Mesenchymal stem cell (in vitro differentiated cells and primary cell): Measurements from ENCODE around the gene SMAD6.
A peak's percentile ranks its signal among the peaks of the same experiment; 100 is the strongest.

Source experiments
- DNase-seq: peaks from one replicate; pipeline ENCODE4 v3.0.0-alpha.2; 2013
- H2AFZ ChIP-seq: one replicate; pipeline ENCODE4 v1.6.1; 2013; ENCODE audit warnings: low read depth, mild to moderate bottlenecking, control low read depth, inconsistent platforms, low read length, moderate library complexity
- H2AK5ac ChIP-seq: 2 replicates; pipeline ENCODE4 v1.6.1; 2013; ENCODE audit warnings: low read length, moderate library complexity, mild to moderate bottlenecking, inconsistent platforms; ENCODE audit not compliant: severe bottlenecking
- H2BK120ac ChIP-seq: one replicate; pipeline ENCODE4 v1.6.1; 2013; ENCODE audit warnings: low read depth, mild to moderate bottlenecking, inconsistent platforms, low read length, moderate library complexity
- H2BK12ac ChIP-seq, 2 experiments: one replicate each; pipeline ENCODE4 v1.6.1; 2013; ENCODE audit warnings: inconsistent platforms in 2 of 2, low read length in 2 of 2, mild to moderate bottlenecking in 2 of 2, moderate library complexity in 2 of 2, control low read depth in 1 of 2
- H2BK15ac ChIP-seq: one replicate; pipeline ENCODE4 v1.6.1; 2013; ENCODE audit warnings: mild to moderate bottlenecking, low read depth, inconsistent platforms; ENCODE audit not compliant: poor library complexity, severe bottlenecking
- H2BK5ac ChIP-seq: 2 replicates; pipeline ENCODE4 v1.6.1; 2013; ENCODE audit warnings: low read depth, mild to moderate bottlenecking, low read length, control low read depth, inconsistent platforms; ENCODE audit not compliant: poor library complexity, severe bottlenecking
- H3K14ac ChIP-seq, 2 experiments: one replicate each; pipeline ENCODE4 v1.6.1; 2013; ENCODE audit warnings: inconsistent platforms in 2 of 2, low read length in 2 of 2, control low read depth in 1 of 2, mild to moderate bottlenecking in 1 of 2, moderate library complexity in 1 of 2
- H3K18ac ChIP-seq, 2 experiments: one replicate each; pipeline ENCODE4 v1.6.1; 2013; ENCODE audit warnings: inconsistent platforms in 2 of 2, low read length in 2 of 2, control low read depth in 1 of 2, low read depth in 1 of 2, mild to moderate bottlenecking in 1 of 2
- H3K23ac ChIP-seq, 2 experiments: one replicate each; pipeline ENCODE4 v1.6.1; 2013; ENCODE audit warnings: inconsistent platforms in 2 of 2, low read length in 2 of 2, mild to moderate bottlenecking in 2 of 2, moderate library complexity in 2 of 2, control low read depth in 1 of 2
- H3K27ac ChIP-seq: 2 replicates; pipeline ENCODE4 v1.5.1; 2013; ENCODE audit warnings: mild to moderate bottlenecking, moderate library complexity, low read length, control low read depth, inconsistent platforms; ENCODE audit not compliant: poor library complexity, severe bottlenecking
- H3K27me3 ChIP-seq, 2 experiments: 2 replicates each; pipeline versions ENCODE4 v1.6.1 to v1.7.0; 2013; ENCODE audit warnings: low read length in 2 of 2, mild to moderate bottlenecking in 2 of 2, moderate library complexity in 2 of 2, control low read depth in 1 of 2, inconsistent platforms in 1 of 2; ENCODE audit not compliant: control insufficient read depth in 1 of 2, insufficient read depth in 1 of 2
- H3K36me3 ChIP-seq, 2 experiments: 2 replicates each; pipeline versions ENCODE4 v1.6.1 to v1.7.0; 2013; ENCODE audit warnings: low read length in 2 of 2, control low read depth in 1 of 2, inconsistent platforms in 1 of 2, low read depth in 1 of 2, mild to moderate bottlenecking in 1 of 2; ENCODE audit not compliant: insufficient read depth in 2 of 2, control insufficient read depth in 1 of 2
- H3K4ac ChIP-seq, 2 experiments: one replicate each; pipeline ENCODE4 v1.6.1; 2013; ENCODE audit warnings: inconsistent platforms in 2 of 2, low read length in 2 of 2, mild to moderate bottlenecking in 2 of 2, moderate library complexity in 2 of 2, control low read depth in 1 of 2, low read depth in 1 of 2
- H3K4me1 ChIP-seq: 2 replicates; pipeline ENCODE4 v1.6.1; 2013; ENCODE audit warnings: low read depth, low read length, control low read depth; ENCODE audit not compliant: control insufficient read depth, insufficient read depth
- H3K4me2 ChIP-seq: 2 replicates; pipeline ENCODE4 v1.6.1; 2013; ENCODE audit warnings: low read length, mild to moderate bottlenecking, inconsistent platforms; ENCODE audit not compliant: poor library complexity, severe bottlenecking
- H3K4me3 ChIP-seq, 2 experiments: 2 replicates each; pipeline versions ENCODE4 v1.5.1 to v1.7.0; 2013; ENCODE audit warnings: low read length in 2 of 2, mild to moderate bottlenecking in 2 of 2, control low read depth in 1 of 2, low read depth in 1 of 2; ENCODE audit not compliant: insufficient read depth in 1 of 2
- H3K79me1 ChIP-seq: replicated peaks from 2 replicates; pipeline ENCODE4 v1.6.1; 2013; ENCODE audit warnings: mild to moderate bottlenecking, control low read depth, low read length, inconsistent platforms; ENCODE audit not compliant: poor library complexity, severe bottlenecking
- H3K9ac ChIP-seq: 2 replicates; pipeline ENCODE4 v1.7.0; 2013; ENCODE audit warnings: mild to moderate bottlenecking, low read length, moderate library complexity
- H3K9me3 ChIP-seq: 2 replicates; pipeline ENCODE4 v1.7.0; 2013; ENCODE audit warnings: mild to moderate bottlenecking, low read length; ENCODE audit not compliant: control insufficient read depth
- H4K8ac ChIP-seq: one replicate; pipeline ENCODE4 v1.6.1; 2013; ENCODE audit warnings: inconsistent platforms, mild to moderate bottlenecking, low read length, moderate library complexity
- H4K91ac ChIP-seq: one replicate; pipeline ENCODE4 v1.6.1; 2013; ENCODE audit warnings: mild to moderate bottlenecking, low read length, inconsistent platforms
- WGBS: methylation state at CpG from one replicate; pipeline ENCODE4 v1.1.7; 2013; ENCODE audit warnings: mixed read lengths; 5-methylcytosine and 5-hydroxymethylcytosine counted together

SMAD6 gene

GRCh38 chr15:66774001-66774814, 72.2 kb downstream of the SMAD6 start:
- H4K8ac ChIP-seq: peak overlapping the region; percentile 86
- H2AFZ ChIP-seq: no peak overlapping the region
- H2BK120ac ChIP-seq: peak overlapping the region; percentile 39
- no peaks in the 10 kb centered on the region for H3K9me3 ChIP-seq
- H3K4me1 ChIP-seq: peaks cover 67% of the 10 kb centered on the region
- H3K14ac ChIP-seq: peak overlapping the region in 1 of 2 experiments; percentile 73
- peak overlapping the region; percentile 69 to 85 for H3K4ac ChIP-seq
- H3K18ac ChIP-seq: peak overlapping the region; percentile 79 to 88
- peak; percentile 76 for DNase-seq
- peak overlapping the region; percentile 93 to 97 for H2BK12ac ChIP-seq
- H3K4me3 ChIP-seq: no peak overlapping the region
- peak overlapping the region; percentile 99 for H2AK5ac ChIP-seq
- peaks cover 0 to 16% of the 10 kb centered on the region in 2 experiments for H3K36me3 ChIP-seq
- H4K91ac ChIP-seq: peak overlapping the region; percentile 92
- H3K27ac ChIP-seq: peak overlapping the region; percentile 93
- 47% methylated on average over 19 of the region's 19 CpGs for WGBS
- no peaks in the 10 kb centered on the region for H3K27me3 ChIP-seq
- H2BK15ac ChIP-seq: peak overlapping the region; percentile 60
- H3K9ac ChIP-seq: peak overlapping the region; percentile 64
- peak overlapping the region; percentile 32 for H3K4me2 ChIP-seq
- H3K79me1 ChIP-seq: peaks cover 14% of the 10 kb centered on the region
- H3K23ac ChIP-seq: peak overlapping the region in 1 of 2 experiments; percentile 57
- peak overlapping the region; percentile 87 for H2BK5ac ChIP-seq

GRCh38 chr15:66775127-66776105, 73.4 kb downstream of the SMAD6 start:
- Histone ChIP-seq H3K27ac (no peak overlapping the region), H3K36me3 (peaks cover 0 to 16% of the 10 kb centered on the region in 2 experiments), H3K4me2 (no peak overlapping the region), H2BK120ac (no peak overlapping the region), H2BK15ac (peak overlapping the region; percentile 53), H3K9me3 (no peaks in the 10 kb centered on the region), H3K14ac (no peak overlapping the region), H2AK5ac (peak overlapping the region; percentile 84), H3K4me1 (peaks cover 74% of the 10 kb centered on the region), H3K4me3 (no peak overlapping the region), H3K27me3 (no peaks in the 10 kb centered on the region), H2BK5ac (no peak overlapping the region), H2AFZ (no peak overlapping the region), H3K23ac (no peak overlapping the region), H4K91ac (no peak overlapping the region), H3K18ac (peak overlapping the region in 1 of 2 experiments; percentile 30), H2BK12ac (peak overlapping the region in 1 of 2 experiments; percentile 82), H3K79me1 (peaks cover 14% of the 10 kb centered on the region), H3K4ac (peak overlapping the region in 1 of 2 experiments; percentile 52), H4K8ac (no peak overlapping the region), H3K9ac (peak overlapping the region; percentile 17)
- 89% methylated on average over 18 of the region's 18 CpGs for WGBS
- DNase-seq: no peak

- no peak overlapping the region for H3K9ac ChIP-seq
- H2BK5ac ChIP-seq: no peak overlapping the region
- H3K36me3 ChIP-seq: peaks cover 8 to 26% of the 10 kb centered on the region in 2 experiments
- 95% methylated on average over 5 of the region's 6 CpGs for WGBS
- no peak overlapping the region for H4K91ac ChIP-seq
- no peak overlapping the region for H3K4me3 ChIP-seq
- peaks cover 12% of the 10 kb centered on the region for H3K79me1 ChIP-seq
- H3K27ac ChIP-seq: no peak overlapping the region
- DNase-seq: no peak
- H3K14ac ChIP-seq: no peak overlapping the region
- H3K18ac ChIP-seq: no peak overlapping the region
- H3K4ac ChIP-seq: no peak overlapping the region
- no peak overlapping the region for H2BK15ac ChIP-seq
- H2AFZ ChIP-seq: no peak overlapping the region
- H3K27me3 ChIP-seq: no peaks in the 10 kb centered on the region
- H2AK5ac ChIP-seq: peak overlapping the region; percentile 8
- H3K23ac ChIP-seq: no peak overlapping the region
- no peak overlapping the region for H2BK120ac ChIP-seq
- H3K4me2 ChIP-seq: no peak overlapping the region
- H4K8ac ChIP-seq: no peak overlapping the region
- H3K4me1 ChIP-seq: peaks cover 70% of the 10 kb centered on the region
- H3K9me3 ChIP-seq: no peaks in the 10 kb centered on the region
- H2BK12ac ChIP-seq: no peak overlapping the region
Measured at GRCh38 chr15:66777054-66777453, 75.0 kb downstream of the SMAD6 start.
